ENCODE results near the gene METRN. TPM values are rescaled to one million over a fixed set of nuclear protein-coding genes. Genes with fewer than 3 reads are reported as not detected.

The METRN gene
- total and polyA plus RNA-seq, 2 of the 4 experiments (the other 2 are of a cell fraction), result 6.1 to 48.2 TPM

- Histone ChIP-seq H2BK15ac (ENCODE audit: low read depth, low read length) (no peak overlapping the region), H4K20me1 (ENCODE audit: insufficient read depth, low read length) (peaks cover 4% of the 10 kb centered on the region)
- CTCF ChIA-PET, result interaction anchor here (0.6 kb wide), 1 partner anchor 9 kb away, joined by 3 read pairs; no protein-coding TSS in a partner anchor
These were observed 13.4 kb downstream of the METRN start for GRCh38 chr16:728131-728889.

More at GRCh38 chr16:728131-728889, 13.4 kb downstream of the METRN start:
- peaks cover 0 to 5% of the 10 kb centered on the region in 2 experiments; a peak in 1 of 4 replicates for H3K79me1 ChIP-seq (ENCODE audit: low read depth in 1 of 2, low read length in 2 of 2)
- H2AFZ ChIP-seq (replicated peaks; ENCODE audit: low read length, poor library complexity), result peak overlapping the region; percentile 90
- H3K4me1 ChIP-seq (ENCODE audit: control insufficient read depth, insufficient read depth, low read length), result peaks cover 6% of the 10 kb centered on the region
- H3K4me3 ChIP-seq (ENCODE audit: insufficient read depth, low read depth, low read length), result peak overlapping the region; percentile 62
- H3K9me1 ChIP-seq (ENCODE audit: insufficient read depth, low read length), result peaks cover 2% of the 10 kb centered on the region; the same call in 1 of the 2 replicates
- no peak overlapping the region for H2BK120ac ChIP-seq (ENCODE audit: low read depth, low read length)
- H3K56ac ChIP-seq (ENCODE audit: extremely low read depth, insufficient read depth, low read length), result no peak overlapping the region
- POLR2A ChIA-PET (ENCODE audit: unreplicated experiment), result interaction anchor here (0.6 kb wide), 1 partner anchor 201 kb away, joined by 9 read pairs; the partner anchor contains the start of gene CAPN15
- DNase-seq, result peak; percentile 78
- dilution Hi-C loops (cut with HindIII; ENCODE audit: low sequenced_read_pairs, unreplicated experiment), result no loop called here
- H3K4ac ChIP-seq (ENCODE audit: low read depth, low read length), result peak overlapping the region; percentile 73
- peak overlapping the region; percentile 53; the same call in 1 of the 2 replicates for H3K9ac ChIP-seq (ENCODE audit: low read depth, low read length)
- 3% methylated on average over 24 of the region's 80 CpGs; no CpG with 5 or more reads in 1 of the 2 experiments for WGBS, 2 experiments (ENCODE audit: extremely low coverage in 2 of 2, insufficient read length in 1 of 2)
- TF ChIP-seq RAD21 (IDR thresholded peaks at IDR 0.05; ENCODE audit: low read length), result no peak
- TF ChIP-seq CHD1 (IDR thresholded peaks at IDR 0.05; ENCODE audit: low read depth, low read length), result no peak
- no peak for TF ChIP-seq FOS (IDR thresholded peaks at IDR 0.05; ENCODE audit: low read depth, low read length)
- TF ChIP-seq MXI1 (IDR thresholded peaks at IDR 0.05; ENCODE audit: borderline replicate concordance, low read depth, low read length), result peak; percentile 92; the same call in 1 of the 2 replicates
- peak; percentile 70; the same call in 1 of the 2 replicates for TF ChIP-seq MAZ (IDR thresholded peaks at IDR 0.05; ENCODE audit: borderline replicate concordance, low read depth, low read length)
- TF ChIP-seq CTCF (conservative IDR thresholded peaks at IDR 0.05; ENCODE audit: low read depth, low read length), result no peak
- TF ChIP-seq ELK1 (IDR thresholded peaks at IDR 0.05; ENCODE audit: borderline replicate concordance, low read depth, low read length), result no peak
- TF ChIP-seq, protein P1, sequence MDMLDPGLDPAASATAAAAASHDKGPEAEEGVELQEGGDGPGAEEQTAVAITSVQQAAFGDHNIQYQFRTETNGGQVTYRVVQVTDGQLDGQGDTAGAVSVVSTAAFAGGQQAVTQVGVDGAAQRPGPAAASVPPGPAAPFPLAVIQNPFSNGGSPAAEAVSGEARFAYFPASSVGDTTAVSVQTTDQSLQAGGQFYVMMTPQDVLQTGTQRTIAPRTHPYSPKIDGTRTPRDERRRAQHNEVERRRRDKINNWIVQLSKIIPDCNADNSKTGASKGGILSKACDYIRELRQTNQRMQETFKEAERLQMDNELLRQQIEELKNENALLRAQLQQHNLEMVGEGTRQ (IDR thresholded peaks at IDR 0.05; ENCODE audit: low read depth, low read length), result 0 out of 2 replicates have a peak, but pooled peaks have one; percentile 18
- TF ChIP-seq RCOR1 (IDR thresholded peaks at IDR 0.05; ENCODE audit: insufficient replicate concordance, low read length), result no peak
- TF ChIP-seq POLR2A (IDR thresholded peaks at IDR 0.05; ENCODE audit: low read depth, low read length), result peak; percentile 24; the same call in 1 of the 2 replicates
- no peak for TF ChIP-seq NFE2L2 (IDR thresholded peaks at IDR 0.05; ENCODE audit: low read depth, low read length)
- peak; percentile 14; the same call in 1 of the 2 replicates for TF ChIP-seq BHLHE40 (IDR thresholded peaks at IDR 0.05; ENCODE audit: low read depth, low read length)
- no peak overlapping the region for H2BK20ac ChIP-seq (ENCODE audit: low read depth, low read length)
- H4K91ac ChIP-seq (ENCODE audit: insufficient read depth, low read depth, low read length), result no peak overlapping the region
- no peak overlapping the region for H3K14ac ChIP-seq (replicated peaks; ENCODE audit: low read depth, low read length)
- H2AK5ac ChIP-seq (ENCODE audit: low read depth, low read length), result peak overlapping the region; percentile 78; the same call in 1 of the 2 replicates
- intact Hi-C loops (cut with micrococcal nuclease), result loop anchor here (5.0 kb wide), 1 partner anchor 59 kb away; the partner anchor contains the start of genes CHTF18 and RPUSD1
- no peak overlapping the region for H3K23ac ChIP-seq (ENCODE audit: low read depth, low read length)
- no TSS peak for BruUV-seq (replicated peaks)
- no peak overlapping the region for H3K18ac ChIP-seq (ENCODE audit: low read depth, low read length)
- peak overlapping the region in 1 of 2 experiments; percentile 60; a peak in 1 of 4 replicates for H4K8ac ChIP-seq (ENCODE audit: low read depth in 2 of 2, low read length in 2 of 2)
- H2AK9ac ChIP-seq (replicated peaks; ENCODE audit: low read depth, low read length, poor library complexity), result peak overlapping the region; percentile 93
- peak overlapping the region; percentile 91 for H3K4me2 ChIP-seq (ENCODE audit: low read depth, low read length)
- no peaks in the 10 kb centered on the region for H3K27me3 ChIP-seq (ENCODE audit: control insufficient read depth, insufficient read depth, low read length)
- H3K36me3 ChIP-seq (ENCODE audit: control insufficient read depth, insufficient read depth, low read length), result peaks cover 13% of the 10 kb centered on the region
- peak; percentile 69 for ATAC-seq (ENCODE audit: low read depth)
- no peaks in the 10 kb centered on the region for H3K9me3 ChIP-seq (ENCODE audit: control insufficient read depth, insufficient read depth, low read length)
- in situ Hi-C loops (cut with MboI; ENCODE audit: low sequenced_read_pairs), result no loop called here
- peak overlapping the region; percentile 11 for H2BK5ac ChIP-seq (ENCODE audit: low read depth, low read length, poor library complexity, severe bottlenecking)
- H3K27ac ChIP-seq (ENCODE audit: insufficient read depth, low read length), result no peak overlapping the region; the same call in 1 of the 2 replicates
- no peak overlapping the region for H4K5ac ChIP-seq (ENCODE audit: low read depth, low read length)
